ENCODE results near the gene KLHL22.
"Not testable (repeated sequence)": the region's sequence is repeated elsewhere in the genome, so short reads cannot be mapped to it uniquely, and the experiment has no call there.

KLHL22 gene

DNA sequence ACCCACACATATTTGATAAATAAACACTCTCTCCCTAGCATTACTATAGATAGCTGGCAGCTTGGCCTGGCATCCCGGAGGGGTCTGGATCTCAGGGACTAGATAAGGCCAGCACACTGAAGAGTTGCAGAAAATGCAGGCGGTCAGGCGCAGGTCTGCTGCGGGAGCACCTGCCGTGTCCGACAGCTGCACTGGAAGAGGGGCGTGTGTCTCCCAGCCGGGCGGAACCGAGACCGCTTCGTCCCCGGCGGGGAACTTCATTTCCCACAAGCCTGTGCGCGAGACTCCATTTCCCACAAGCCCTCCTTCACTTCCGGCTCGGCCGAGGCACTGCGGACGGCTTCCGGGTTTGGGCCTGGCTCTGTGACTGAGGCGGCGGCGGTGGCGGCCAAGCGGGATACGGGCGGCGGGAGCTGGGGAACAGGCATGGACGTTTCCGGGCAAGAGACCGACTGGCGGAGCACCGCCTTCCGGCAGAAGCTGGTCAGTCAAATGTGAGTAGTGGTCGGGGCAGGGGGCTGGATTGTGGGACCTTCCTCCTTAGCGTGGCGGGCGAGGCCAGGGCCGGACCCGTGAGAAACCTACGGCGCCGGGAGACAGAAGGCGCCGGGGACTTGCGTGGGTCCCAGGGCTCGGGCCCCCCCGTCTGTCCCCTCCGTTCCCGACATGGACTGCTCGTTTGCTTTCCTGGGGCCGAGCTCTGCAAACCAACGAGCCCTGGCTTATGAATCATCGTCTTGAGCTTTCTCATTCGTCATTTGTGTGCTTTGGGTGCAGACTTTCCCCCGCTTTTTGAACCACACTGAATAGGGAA lies 11.9 kb upstream of the KLHL22 start, which contains the start of gene MED15:
TSS of gene MED15 (plus strand) at position 358 of the 814 bp plus-strand sequence. CDS start at position 427, 69 bp downstream.
- TF ChIP-seq, protein P1, sequence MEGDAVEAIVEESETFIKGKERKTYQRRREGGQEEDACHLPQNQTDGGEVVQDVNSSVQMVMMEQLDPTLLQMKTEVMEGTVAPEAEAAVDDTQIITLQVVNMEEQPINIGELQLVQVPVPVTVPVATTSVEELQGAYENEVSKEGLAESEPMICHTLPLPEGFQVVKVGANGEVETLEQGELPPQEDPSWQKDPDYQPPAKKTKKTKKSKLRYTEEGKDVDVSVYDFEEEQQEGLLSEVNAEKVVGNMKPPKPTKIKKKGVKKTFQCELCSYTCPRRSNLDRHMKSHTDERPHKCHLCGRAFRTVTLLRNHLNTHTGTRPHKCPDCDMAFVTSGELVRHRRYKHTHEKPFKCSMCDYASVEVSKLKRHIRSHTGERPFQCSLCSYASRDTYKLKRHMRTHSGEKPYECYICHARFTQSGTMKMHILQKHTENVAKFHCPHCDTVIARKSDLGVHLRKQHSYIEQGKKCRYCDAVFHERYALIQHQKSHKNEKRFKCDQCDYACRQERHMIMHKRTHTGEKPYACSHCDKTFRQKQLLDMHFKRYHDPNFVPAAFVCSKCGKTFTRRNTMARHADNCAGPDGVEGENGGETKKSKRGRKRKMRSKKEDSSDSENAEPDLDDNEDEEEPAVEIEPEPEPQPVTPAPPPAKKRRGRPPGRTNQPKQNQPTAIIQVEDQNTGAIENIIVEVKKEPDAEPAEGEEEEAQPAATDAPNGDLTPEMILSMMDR (IDR thresholded peaks at IDR 0.05; ENCODE audit: low read depth, low read length, missing control alignments): no peak
- peak; percentile 81 for DNase-seq (ENCODE audit: low read depth)
- peak within 1 kb of the TSS; percentile 82 for H3K4me3 ChIP-seq (ENCODE audit: low read depth, low read length)

DNA sequence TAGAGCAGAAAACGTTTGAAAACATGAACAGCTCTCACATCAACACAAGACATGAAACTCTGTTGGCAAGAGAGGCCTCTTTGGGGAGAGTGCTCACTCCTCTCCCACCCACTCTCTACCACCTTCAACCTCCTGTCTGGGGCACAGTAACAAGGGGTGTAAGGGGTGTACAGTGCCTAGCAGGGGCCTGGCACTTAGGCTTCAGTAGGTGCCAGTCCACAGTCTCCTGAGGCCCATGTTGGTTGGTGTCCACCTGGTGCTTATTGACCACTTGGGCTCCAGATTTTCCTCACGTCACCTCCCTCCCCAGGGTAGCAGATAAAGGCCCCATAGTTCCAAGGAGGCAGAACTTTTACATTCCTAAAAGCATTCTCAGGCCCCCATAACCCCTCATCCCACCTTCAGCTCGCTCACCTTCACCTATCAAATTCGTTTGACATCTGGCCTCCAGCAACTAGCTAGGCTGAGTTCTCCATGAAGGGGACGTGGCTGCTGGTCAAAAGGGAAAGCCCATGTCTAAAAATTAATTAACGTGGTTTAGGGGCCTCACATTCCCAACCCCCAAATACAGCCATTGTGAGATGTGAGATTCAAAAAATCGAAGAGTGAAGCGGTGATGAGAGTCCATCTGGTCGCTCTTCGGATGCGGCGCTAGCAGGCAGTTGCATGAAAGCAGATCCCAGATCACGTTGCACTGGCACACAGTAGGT lies 11.1 kb upstream of the KLHL22 start:
- peak overlapping the region; percentile 82 for H3K4me3 ChIP-seq (ENCODE audit: low read depth, low read length)
- DNase-seq (ENCODE audit: low read depth): no peak
- TF ChIP-seq, protein P1 (IDR thresholded peaks at IDR 0.05; ENCODE audit: low read depth, low read length, missing control alignments): no peak

DNA sequence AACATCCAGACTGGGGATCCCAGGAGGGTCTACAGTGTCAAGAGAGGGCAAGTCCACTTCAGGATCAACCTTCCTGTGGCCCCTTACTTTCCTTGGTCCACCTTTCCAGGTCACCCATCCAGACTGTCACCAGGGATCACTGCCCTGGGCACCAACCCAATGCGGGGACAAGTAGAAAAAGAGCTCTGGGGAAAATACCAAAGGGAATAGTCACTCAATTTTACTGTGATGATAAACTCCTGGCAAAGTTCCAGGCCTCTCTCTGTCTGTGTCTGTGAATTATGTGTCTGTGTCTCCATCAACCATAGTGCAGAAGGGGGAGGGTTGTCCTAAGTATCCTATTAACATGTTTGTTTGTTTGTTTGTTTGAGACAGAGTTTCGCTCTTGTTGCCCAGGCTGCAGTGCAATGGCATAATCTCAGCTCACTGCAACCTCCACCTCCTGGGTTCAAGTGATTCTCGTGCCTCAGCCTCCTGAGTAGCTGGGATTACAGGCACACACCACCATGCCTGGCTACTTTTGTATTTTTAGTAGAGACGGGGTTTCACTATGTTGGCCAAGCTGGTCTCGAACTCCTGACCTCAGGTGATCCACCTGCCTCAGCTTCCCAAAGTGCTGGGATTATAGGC lies 8.8 kb upstream of the KLHL22 start:
- not testable (repeated sequence) for DNase-seq (ENCODE audit: low read depth); H3K4me3 ChIP-seq (ENCODE audit: low read depth, low read length)

DNA sequence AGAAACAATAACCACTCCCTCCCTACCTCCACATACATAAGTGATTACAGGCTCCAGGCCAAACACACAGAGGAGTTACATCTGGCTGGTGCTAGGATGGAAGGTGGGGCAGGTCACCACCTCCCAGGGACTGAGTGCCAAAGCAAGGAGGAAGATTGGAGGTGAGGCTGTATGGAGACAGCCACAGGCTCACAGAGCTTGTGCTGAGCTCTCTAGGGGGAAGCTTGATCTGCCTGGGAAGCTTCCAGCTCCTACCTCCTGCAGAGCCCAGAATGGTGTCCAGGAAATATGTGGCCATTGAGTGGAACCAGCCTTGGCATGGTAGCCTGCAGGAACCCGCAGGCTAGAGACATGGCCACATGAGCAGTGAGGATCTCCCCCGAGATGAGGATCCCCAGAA lies 8.2 kb upstream of the KLHL22 start:
- no peak overlapping the region for H3K4me3 ChIP-seq (ENCODE audit: low read depth, low read length)
- DNase-seq (ENCODE audit: low read depth): no peak
- TF ChIP-seq, protein P1 (IDR thresholded peaks at IDR 0.05; ENCODE audit: low read depth, low read length, missing control alignments): no peak

DNA sequence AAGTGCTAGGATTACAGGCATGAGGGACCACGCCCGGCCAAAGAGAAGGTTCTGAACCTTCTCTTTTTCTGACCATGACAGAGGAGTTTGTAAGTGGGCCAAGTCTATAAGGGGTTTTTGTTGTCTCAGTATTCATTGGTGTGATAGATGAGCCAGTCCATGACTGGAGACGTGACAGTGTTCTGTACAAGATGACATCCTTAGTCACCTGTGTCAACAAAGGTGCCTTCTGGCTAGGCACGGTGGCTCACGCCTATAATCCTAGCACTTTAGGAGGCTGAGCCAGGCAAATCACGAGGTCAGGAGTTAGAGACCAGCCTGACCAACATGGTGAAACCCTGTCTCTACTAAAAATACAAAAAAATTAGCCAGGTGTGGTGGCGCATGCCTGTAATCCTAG lies 4.2 kb upstream of the KLHL22 start:
- TF ChIP-seq, protein P1 (IDR thresholded peaks at IDR 0.05; ENCODE audit: low read depth, low read length, missing control alignments): no peak
- no peak overlapping the region for H3K4me3 ChIP-seq (ENCODE audit: low read depth, low read length)
- no peak for DNase-seq (ENCODE audit: low read depth)

DNA sequence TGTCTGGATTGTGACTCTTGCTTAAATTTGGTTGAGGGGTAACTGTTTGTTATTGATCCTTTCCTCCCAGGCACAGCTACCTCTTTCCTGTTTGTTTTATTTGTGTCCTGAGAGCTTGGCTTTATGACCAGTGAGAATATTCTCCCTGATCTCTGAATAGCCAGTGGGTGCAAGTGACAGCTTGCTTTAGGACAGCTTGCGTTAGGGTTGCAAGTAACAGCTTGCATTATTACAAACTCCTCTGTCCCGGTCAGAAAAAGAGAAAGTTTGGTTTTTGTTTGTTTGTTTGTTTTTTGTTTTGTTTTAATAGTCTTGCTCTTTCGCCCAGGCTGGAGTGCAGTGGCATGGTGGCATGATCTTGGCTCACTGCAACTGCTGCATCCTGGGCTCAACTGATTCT lies 3.3 kb upstream of the KLHL22 start:
- DNase-seq (ENCODE audit: low read depth): no peak
- TF ChIP-seq, protein P1 (IDR thresholded peaks at IDR 0.05; ENCODE audit: low read depth, low read length, missing control alignments): no peak
- H3K4me3 ChIP-seq (ENCODE audit: low read depth, low read length): no peak overlapping the region

DNA sequence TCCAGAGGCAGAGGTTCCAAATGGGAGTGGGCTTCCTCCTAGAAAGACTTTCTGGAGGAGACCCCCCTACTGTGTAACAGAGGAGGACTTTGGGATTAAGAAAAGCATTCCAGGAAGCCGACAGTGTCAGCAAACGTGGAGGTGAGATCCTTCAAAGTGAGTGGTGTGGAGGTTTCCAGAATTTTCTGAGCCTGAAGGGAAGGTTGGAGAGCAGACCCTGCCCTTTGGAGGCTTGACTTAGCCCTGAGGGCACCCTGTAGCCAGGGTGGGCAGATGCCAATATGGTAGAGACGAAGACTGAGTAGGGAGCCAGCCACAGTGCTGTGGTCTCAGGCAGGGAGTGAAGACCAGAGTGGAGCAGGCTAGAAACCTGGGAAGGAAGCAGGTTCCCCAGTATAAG lies 1.8 kb upstream of the KLHL22 start:
- TF ChIP-seq, protein P1 (IDR thresholded peaks at IDR 0.05; ENCODE audit: low read depth, low read length, missing control alignments): no peak
- no peak overlapping the region for H3K4me3 ChIP-seq (ENCODE audit: low read depth, low read length)
- DNase-seq (ENCODE audit: low read depth): no peak
